ENCODE measurements around the gene LCOR.
A peak's percentile ranks its signal among the peaks of the same experiment; 100 is the strongest.

LCOR gene

GRCh38 chr10:97037365-97038361 is 205.6 kb downstream of the LCOR start:
- DNase-seq: peak; percentile 44

GRCh38 chr10:97038688-97039087 is 206.6 kb downstream of the LCOR start:
- no peak for DNase-seq

DNA sequence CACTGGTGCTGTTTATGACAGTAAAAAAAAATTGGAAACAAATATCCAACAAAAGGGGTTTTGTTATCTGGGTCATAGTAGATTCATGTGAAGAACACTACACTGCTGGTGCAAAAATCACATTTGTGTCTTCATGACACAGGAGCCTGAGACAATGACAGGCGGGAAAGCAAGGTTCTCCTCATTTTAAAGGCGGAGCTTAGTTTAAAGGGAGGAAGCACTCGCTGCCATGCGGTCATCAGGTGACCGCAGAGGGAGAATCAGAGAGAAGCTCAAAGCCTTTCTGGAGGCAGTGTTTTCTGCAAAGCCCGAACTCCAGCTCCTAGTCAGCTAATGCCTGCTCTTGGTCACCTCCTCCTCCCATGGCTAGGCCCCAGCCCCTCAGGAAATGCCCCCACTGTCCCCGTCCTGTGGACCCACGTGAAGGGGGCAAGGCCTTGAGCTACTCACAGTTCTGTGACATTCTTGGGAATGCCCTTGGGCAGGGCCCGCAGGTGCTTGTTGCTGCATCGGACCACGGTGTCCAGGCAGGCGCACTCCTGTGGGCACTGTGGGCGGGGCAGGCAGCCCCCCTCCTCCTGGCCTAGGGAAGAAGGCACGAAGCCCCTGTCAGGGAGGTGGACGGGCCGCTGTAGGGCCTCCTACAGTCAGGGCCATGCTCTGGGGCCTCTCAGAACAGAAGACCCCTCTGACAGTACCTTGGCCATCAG is 207.6 kb downstream of the LCOR start:
- DNase-seq: no peak

- DNase-seq: no peak
These were observed 208.1 kb downstream of the LCOR start for GRCh38 chr10:97040248-97040584.

- DNase-seq: no peak
These were observed 208.6 kb downstream of the LCOR start for GRCh38 chr10:97040706-97041105.

GRCh38 chr10:97042081-97042480 is 210.0 kb downstream of the LCOR start:
- DNase-seq: no peak

DNA sequence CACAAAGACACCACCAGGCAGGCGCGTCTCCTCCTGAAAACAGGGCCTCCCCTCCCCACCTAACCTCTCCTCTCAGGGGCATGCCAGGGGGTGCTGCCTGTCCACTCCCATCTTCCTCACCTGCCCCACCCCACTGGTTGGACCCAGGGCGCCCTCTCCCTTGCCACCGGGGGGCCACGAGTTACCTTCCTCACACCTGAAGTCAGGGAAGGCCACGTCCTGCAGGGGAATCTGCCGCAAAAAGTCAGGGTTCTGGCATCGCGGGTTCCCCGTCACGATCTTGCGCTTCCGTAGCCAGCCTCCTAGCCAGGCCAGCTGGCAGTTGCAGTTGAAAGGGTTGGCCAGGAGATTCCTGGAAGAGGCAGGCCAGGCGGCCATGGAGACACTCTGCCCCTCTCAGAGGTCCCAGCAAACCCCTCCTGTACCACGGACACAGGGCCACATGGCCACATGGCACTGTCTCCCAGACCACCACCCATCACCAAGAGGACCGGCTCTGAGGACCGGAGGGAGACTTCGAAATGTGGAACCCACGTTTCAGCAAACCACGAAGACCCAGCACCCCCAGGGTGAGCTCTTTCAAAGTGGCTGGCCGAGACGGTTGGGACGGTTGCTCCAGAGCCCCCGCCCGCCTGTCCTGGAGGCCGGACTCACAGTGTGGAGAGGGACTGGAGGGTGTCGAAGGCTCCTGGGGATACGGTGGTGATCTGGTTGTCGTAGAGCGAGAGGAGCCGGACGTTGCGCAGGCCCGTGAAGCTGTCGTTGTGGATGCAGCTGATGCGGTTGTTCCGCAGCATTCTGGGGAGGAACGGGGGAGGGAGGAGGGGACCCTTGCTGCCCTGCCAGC is 210.8 kb downstream of the LCOR start:
- DNase-seq: no peak

DNA sequence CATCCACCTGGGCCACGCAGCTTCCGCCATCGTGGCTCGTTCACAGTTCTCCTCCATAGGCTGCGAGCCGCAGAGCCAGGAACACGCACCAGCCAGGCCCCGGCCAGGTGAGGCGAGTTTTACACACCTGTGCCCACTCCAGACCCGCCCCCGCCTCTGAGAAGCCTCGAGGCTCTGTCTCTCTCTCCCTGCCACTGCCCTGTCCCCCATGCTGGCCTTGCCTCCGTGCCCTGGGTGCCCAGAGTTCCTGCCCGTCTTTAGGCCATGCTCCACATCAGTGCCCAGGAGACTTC is 211.4 kb downstream of the LCOR start:
- no peak for DNase-seq
